SU-DHL-6 (cell line): ENCODE measurements around the gene PRKCD.

Experiments
- H2AFZ ChIP-seq: fragments of 200-600 bp; sonication (generic); 2 replicates; pipeline ENCODE4 v1.6.1; 2014; ENCODE audit warnings: low read depth, mild to moderate bottlenecking, moderate library complexity, mixed read lengths, antibody characterized with exemption, low read length; ENCODE audit not compliant: severe bottlenecking
- H3F3A ChIP-seq: fragments of 200-600 bp; shearing (Covaris generic); 2 replicates; pipeline ENCODE4 v1.6.0; 2016; ENCODE audit warnings: antibody characterized with exemption, mild to moderate bottlenecking; ENCODE audit not compliant: insufficient read depth
- H3K27ac ChIP-seq: fragments of 200-600 bp; sonication (generic); 2 replicates; pipeline ENCODE4 v1.5.1; 2016; ENCODE audit warnings: low read depth, mild to moderate bottlenecking, low read length, moderate library complexity, mixed read lengths
- H3K27me3 ChIP-seq: fragments of 200-600 bp; sonication (generic), shearing (Covaris generic); 2 replicates; pipeline ENCODE4 v1.6.0; 2014; ENCODE audit warnings: mild to moderate bottlenecking, low read length
- H3K36me3 ChIP-seq: fragments of 200-600 bp; sonication (generic); 2 replicates; pipeline ENCODE4 v1.6.1; 2014; ENCODE audit warnings: mild to moderate bottlenecking, low read length, mixed read lengths
- H3K4me2 ChIP-seq: fragments of 300-600, 200-600 bp; shearing (Covaris generic), sonication (generic); 2 replicates; pipeline ENCODE4 v1.6.0; 2014; ENCODE audit warnings: low read length, low read depth, mild to moderate bottlenecking; ENCODE audit not compliant: poor library complexity, severe bottlenecking
- H3K4me3 ChIP-seq: fragments of 200-600 bp; sonication (generic); 2 replicates; pipeline ENCODE4 v1.5.1; 2014; ENCODE audit warnings: antibody characterized with exemption, low read length, mild to moderate bottlenecking, mixed read lengths; ENCODE audit not compliant: insufficient read depth, poor library complexity, severe bottlenecking
- H3K79me2 ChIP-seq: fragments of 200-600 bp; sonication (generic); 2 replicates; pipeline ENCODE4 v1.6.1; 2014; ENCODE audit warnings: mild to moderate bottlenecking, low read length, moderate library complexity; ENCODE audit not compliant: insufficient read depth
- H3K9ac ChIP-seq: fragments of 200-600 bp; sonication (generic); 2 replicates; pipeline ENCODE4 v1.7.0; 2014; ENCODE audit warnings: mild to moderate bottlenecking, low read length
- H3K9me2 ChIP-seq: fragments of 200-600 bp; sonication (generic); replicated peaks from 2 replicates; pipeline ENCODE4 v1.6.1; 2014; ENCODE audit warnings: low read length; ENCODE audit not compliant: insufficient read depth
- H3K9me3 ChIP-seq: fragments of 200-600 bp; sonication (generic); 2 replicates; pipeline ENCODE4 v1.6.1; 2014; ENCODE audit warnings: low read length, mixed read lengths; ENCODE audit not compliant: insufficient read depth
- H4K20me1 ChIP-seq: fragments of 200-600 bp; sonication (generic); 2 replicates; pipeline ENCODE4 v1.6.1; 2014; ENCODE audit warnings: low read depth, mild to moderate bottlenecking, antibody characterized with exemption, low read length, moderate library complexity, mixed read lengths
- EZH2phosphoT487 ChIP-seq: fragments of 200-600 bp; sonication (generic), shearing (Covaris generic); conservative IDR thresholded peaks from 2 replicates; pipeline ENCODE4 v1.6.1; 2018; ENCODE audit warnings: mild to moderate bottlenecking, antibody characterized with exemption, low read length, moderate library complexity, mixed read lengths
- TF ChIP-seq, protein P1 (sequence below): fragments of 200-600 bp; sonication (generic); IDR thresholded peaks from one replicate; pipeline ENCODE4 v1.5.1; 2017; ENCODE audit warnings: antibody characterized with exemption, mild to moderate bottlenecking, low read length, moderate library complexity; ENCODE audit not compliant: insufficient read depth, poor library complexity, severe bottlenecking

The PRKCD gene

DNA sequence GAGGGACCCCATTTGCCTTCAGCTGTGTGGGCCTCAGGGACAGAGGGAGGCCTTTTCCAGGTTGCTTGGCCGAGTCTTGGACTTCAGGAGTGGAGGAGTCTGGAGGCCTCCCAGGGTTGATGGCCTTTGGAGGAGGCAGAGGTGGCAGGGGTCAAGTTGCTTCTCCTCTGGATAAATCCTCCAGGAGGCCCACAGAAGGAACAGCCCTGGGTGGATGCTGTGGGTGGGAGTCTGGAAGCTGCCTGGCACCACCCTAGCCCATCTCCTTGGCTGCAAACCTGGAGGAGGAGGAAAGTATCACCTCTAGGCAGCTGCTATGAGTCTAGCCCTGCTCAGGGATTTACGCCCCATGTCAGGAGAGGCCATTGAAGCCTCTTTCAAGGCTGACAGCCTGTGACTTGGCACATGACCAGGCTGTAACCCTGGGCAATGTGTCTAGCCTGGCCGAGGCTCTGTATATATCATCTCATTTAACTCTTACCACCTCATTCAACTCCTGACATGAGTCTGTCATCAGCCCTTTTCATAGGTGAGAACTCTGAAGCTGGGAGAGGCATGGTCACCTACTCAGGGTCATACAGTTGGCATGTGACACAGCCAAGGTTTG lies 2.9 kb upstream of the PRKCD start:
- Histone ChIP-seq H3K4me3 (no peak overlapping the region), H3K36me3 (no peaks in the 10 kb centered on the region), H3K79me2 (peaks cover 18% of the 10 kb centered on the region), H3K9ac (no peak overlapping the region), H3K9me2 (no peaks in the 10 kb centered on the region), H4K20me1 (no peaks in the 10 kb centered on the region), H3K9me3 (no peaks in the 10 kb centered on the region), H2AFZ (no peak overlapping the region), H3K4me2 (no peak overlapping the region), H3K27me3 (no peaks in the 10 kb centered on the region), H3K27ac (no peak overlapping the region), H3F3A (peaks cover 13% of the 10 kb centered on the region)
- TF ChIP-seq, protein P1, sequence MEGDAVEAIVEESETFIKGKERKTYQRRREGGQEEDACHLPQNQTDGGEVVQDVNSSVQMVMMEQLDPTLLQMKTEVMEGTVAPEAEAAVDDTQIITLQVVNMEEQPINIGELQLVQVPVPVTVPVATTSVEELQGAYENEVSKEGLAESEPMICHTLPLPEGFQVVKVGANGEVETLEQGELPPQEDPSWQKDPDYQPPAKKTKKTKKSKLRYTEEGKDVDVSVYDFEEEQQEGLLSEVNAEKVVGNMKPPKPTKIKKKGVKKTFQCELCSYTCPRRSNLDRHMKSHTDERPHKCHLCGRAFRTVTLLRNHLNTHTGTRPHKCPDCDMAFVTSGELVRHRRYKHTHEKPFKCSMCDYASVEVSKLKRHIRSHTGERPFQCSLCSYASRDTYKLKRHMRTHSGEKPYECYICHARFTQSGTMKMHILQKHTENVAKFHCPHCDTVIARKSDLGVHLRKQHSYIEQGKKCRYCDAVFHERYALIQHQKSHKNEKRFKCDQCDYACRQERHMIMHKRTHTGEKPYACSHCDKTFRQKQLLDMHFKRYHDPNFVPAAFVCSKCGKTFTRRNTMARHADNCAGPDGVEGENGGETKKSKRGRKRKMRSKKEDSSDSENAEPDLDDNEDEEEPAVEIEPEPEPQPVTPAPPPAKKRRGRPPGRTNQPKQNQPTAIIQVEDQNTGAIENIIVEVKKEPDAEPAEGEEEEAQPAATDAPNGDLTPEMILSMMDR = no peak
- no peak for TF ChIP-seq EZH2phosphoT487

DNA sequence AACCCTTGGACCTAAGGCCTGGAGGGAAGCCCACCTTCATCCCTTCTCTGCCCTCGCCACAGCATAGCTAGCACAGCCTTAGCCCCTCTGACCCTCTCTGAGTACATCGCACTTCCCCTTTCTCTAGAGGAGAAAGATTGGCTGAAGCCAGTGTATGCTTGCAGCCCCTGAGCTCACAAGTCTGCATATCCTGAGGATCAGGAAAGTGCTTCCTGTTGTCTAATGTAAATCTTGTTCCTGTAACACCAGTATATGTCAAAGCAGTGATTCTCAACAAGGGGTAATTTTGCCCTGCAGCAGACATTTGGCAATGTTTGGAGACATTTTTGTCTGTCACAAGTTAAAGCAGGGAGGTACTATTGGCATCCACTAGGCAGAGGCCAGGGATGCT lies 2.2 kb upstream of the PRKCD start:
- Histone ChIP-seq H3K9me2 (no peaks in the 10 kb centered on the region), H3K4me3 (no peak overlapping the region), H3K9ac (no peak overlapping the region), H3F3A (peaks cover 19% of the 10 kb centered on the region), H4K20me1 (peaks cover 3% of the 10 kb centered on the region; the same call in 1 of the 2 replicates), H2AFZ (no peak overlapping the region), H3K4me2 (no peak overlapping the region), H3K27ac (no peak overlapping the region), H3K27me3 (no peaks in the 10 kb centered on the region), H3K36me3 (no peaks in the 10 kb centered on the region), H3K9me3 (no peaks in the 10 kb centered on the region), H3K79me2 (peaks cover 24% of the 10 kb centered on the region)
- TF ChIP-seq, protein P1 = no peak
- TF ChIP-seq EZH2phosphoT487 = no peak

DNA sequence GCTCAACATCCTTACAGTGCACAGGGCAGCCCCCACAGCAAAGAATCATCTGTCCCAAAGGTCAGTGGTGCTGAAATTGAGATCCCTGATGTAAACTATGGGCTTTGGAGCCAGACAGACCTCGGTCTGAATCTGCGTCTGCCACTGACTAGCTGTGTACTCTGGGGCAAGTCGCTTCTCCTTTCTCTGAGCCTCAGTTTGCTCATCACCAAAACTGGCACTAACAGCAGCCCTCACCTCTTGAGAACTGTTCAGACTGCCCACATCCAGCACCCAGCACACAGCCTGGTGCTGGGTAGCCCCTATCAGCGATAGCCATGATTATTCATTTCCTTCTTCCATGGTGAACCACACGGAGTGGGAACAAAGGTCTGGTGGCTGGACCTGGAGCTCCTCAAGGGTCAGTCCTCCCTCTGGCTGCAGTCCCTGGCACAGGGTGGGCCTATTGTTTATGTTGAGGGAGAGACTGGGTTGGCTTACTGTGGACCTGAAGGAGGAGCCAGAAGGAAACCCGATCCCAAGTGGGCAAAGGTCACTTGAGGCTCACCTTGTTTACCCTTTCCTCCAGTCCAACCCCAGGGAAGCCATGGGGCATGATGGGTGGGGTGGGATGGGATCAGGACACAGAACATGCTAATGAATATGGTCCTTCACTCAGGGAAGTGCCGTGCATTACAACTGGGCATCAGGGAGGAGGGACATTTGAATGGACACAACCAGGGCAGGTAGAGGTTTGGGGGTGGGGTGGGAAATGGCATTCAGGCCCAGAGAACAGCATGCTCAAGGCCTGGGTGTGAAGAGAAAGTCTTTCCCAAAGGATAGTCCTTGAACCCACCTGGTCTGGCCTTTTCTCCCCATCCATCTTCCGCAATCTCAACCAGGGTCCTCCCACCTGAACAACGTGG lies 1.6 kb upstream of the PRKCD start:
- Histone ChIP-seq H3K27me3 (no peaks in the 10 kb centered on the region), H3F3A (peaks cover 24% of the 10 kb centered on the region), H4K20me1 (peaks cover 3% of the 10 kb centered on the region; the same call in 1 of the 2 replicates), H3K36me3 (no peaks in the 10 kb centered on the region), H3K9ac (no peak overlapping the region), H2AFZ (no peak overlapping the region), H3K79me2 (peaks cover 31% of the 10 kb centered on the region), H3K9me2 (no peaks in the 10 kb centered on the region), H3K4me2 (no peak overlapping the region), H3K4me3 (no peak overlapping the region), H3K9me3 (no peaks in the 10 kb centered on the region), H3K27ac (no peak overlapping the region)
- TF ChIP-seq, protein P1 = no peak
- no peak for TF ChIP-seq EZH2phosphoT487
